ENCODE data around the gene TRAIP.

Gene TRAIP

DNA sequence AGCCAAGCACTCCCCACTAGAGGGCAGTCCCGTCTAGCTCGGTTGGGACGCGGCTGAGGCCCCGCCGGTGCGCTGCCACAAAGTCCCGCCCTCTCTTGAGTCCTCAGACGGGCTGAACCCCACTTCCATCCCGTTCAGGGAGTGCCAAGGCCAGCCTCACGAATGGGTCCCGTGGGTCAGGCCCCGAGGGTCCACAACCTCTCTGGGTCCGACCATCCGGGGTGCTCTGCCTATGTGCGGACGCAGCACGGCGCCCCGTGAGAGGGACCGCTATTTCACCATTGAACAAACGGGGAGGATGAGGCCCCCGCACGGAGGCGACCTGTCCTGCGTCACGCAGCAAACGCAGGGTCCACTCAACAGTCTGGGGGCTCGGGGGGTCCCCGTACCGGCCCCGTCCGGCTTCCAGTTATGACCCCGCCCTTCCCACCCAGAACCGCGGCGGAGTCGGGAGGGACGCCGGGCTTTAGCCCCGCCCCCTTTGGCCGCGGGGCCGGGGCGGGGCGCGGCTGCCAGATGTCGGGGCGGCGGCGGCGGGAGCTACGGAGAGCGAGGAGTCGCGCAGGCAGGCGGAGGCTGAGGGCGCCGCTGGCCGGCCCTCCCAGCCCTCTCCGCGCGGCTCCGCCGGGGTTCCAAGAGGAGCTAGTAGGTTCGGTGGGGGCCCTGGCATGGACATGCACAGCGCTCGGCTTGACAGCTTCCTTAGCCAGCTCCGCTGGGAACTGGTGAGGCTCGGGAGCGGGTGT, 53.5 kb downstream of the TRAIP start, which contains the start of gene INKA1:
INKA1 (plus strand) TSS at position 543 of the 746 bp plus-strand sequence; CDS start at position 675, 132 bp downstream.
- H3K27me3 Mint-ChIP-seq (ENCODE audit: low read depth, poor library complexity) = peaks cover 30% of the 10 kb centered on the region
- H3K36me3 Mint-ChIP-seq (ENCODE audit: low read depth) = no peaks in the 10 kb centered on the region
- no peaks in the 10 kb centered on the region for H3K9me3 Mint-ChIP-seq
- peaks cover 59% of the 10 kb centered on the region for H3K4me1 Mint-ChIP-seq
- H3K4me3 Mint-ChIP-seq = peak within 1 kb of the TSS; percentile 87
- H3K27ac Mint-ChIP-seq = peak within 1 kb of the TSS; percentile 93
- peak; percentile 88 for DNase-seq
- TF ChIP-seq, protein P1, sequence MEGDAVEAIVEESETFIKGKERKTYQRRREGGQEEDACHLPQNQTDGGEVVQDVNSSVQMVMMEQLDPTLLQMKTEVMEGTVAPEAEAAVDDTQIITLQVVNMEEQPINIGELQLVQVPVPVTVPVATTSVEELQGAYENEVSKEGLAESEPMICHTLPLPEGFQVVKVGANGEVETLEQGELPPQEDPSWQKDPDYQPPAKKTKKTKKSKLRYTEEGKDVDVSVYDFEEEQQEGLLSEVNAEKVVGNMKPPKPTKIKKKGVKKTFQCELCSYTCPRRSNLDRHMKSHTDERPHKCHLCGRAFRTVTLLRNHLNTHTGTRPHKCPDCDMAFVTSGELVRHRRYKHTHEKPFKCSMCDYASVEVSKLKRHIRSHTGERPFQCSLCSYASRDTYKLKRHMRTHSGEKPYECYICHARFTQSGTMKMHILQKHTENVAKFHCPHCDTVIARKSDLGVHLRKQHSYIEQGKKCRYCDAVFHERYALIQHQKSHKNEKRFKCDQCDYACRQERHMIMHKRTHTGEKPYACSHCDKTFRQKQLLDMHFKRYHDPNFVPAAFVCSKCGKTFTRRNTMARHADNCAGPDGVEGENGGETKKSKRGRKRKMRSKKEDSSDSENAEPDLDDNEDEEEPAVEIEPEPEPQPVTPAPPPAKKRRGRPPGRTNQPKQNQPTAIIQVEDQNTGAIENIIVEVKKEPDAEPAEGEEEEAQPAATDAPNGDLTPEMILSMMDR (IDR thresholded peaks at IDR 0.05) = peak; percentile 82

- H3K4me1 Mint-ChIP-seq = peaks cover 42% of the 10 kb centered on the region
- no peaks in the 10 kb centered on the region for H3K36me3 Mint-ChIP-seq (ENCODE audit: low read depth)
- DNase-seq = no peak
- TF ChIP-seq, protein P1 (IDR thresholded peaks at IDR 0.05) = no peak
- H3K9me3 Mint-ChIP-seq = no peaks in the 10 kb centered on the region
- no peak overlapping the region for H3K27ac Mint-ChIP-seq
- no peak overlapping the region for H3K4me3 Mint-ChIP-seq
- peaks cover 33% of the 10 kb centered on the region for H3K27me3 Mint-ChIP-seq (ENCODE audit: low read depth, poor library complexity)
Measured at GRCh38 chr3:49801160-49801559, 55.2 kb downstream of the TRAIP start.

- Mint-ChIP-seq H3K4me3 (no peak within 1 kb of the TSS), H3K27ac (no peak within 1 kb of the TSS), H3K27me3 (ENCODE audit: low read depth, poor library complexity) (peaks cover 33% of the 10 kb centered on the region), H3K9me3 (no peaks in the 10 kb centered on the region), H3K4me1 (peaks cover 33% of the 10 kb centered on the region), H3K36me3 (ENCODE audit: low read depth) (no peaks in the 10 kb centered on the region)
- TF ChIP-seq, protein P1 (IDR thresholded peaks at IDR 0.05) = no peak
- DNase-seq = no peak
Measured at GRCh38 chr3:49799761-49800160, 56.6 kb downstream of the TRAIP start, which contains the start of gene CDHR4. TSS of gene CDHR4 (minus strand) at chr3:49799873. CDS start at chr3:49799812, 61 bp downstream.

GRCh38 chr3:49799105-49799504, 57.3 kb downstream of the TRAIP start:
- Mint-ChIP-seq H3K4me1 (peaks cover 26% of the 10 kb centered on the region), H3K27me3 (ENCODE audit: low read depth, poor library complexity) (peaks cover 35% of the 10 kb centered on the region), H3K4me3 (no peak overlapping the region), H3K9me3 (no peaks in the 10 kb centered on the region), H3K36me3 (ENCODE audit: low read depth) (no peaks in the 10 kb centered on the region), H3K27ac (no peak overlapping the region)
- TF ChIP-seq, protein P1 (IDR thresholded peaks at IDR 0.05) = no peak
- DNase-seq = no peak

GRCh38 chr3:49794926-49795905, 61.1 kb downstream of the TRAIP start:
- Mint-ChIP-seq H3K4me1 (peaks cover 17% of the 10 kb centered on the region), H3K27me3 (ENCODE audit: low read depth, poor library complexity) (peaks cover 22% of the 10 kb centered on the region), H3K4me3 (no peak overlapping the region), H3K9me3 (no peaks in the 10 kb centered on the region), H3K27ac (no peak overlapping the region), H3K36me3 (ENCODE audit: low read depth) (no peaks in the 10 kb centered on the region)
- DNase-seq = no peak
- TF ChIP-seq, protein P1 (IDR thresholded peaks at IDR 0.05) = no peak
